Hematopoietic multipotent progenitor cell treated with erythropoietin and hydrocortisone succinate and interleukin-3 and kit ligand, for 15 days (in vitro differentiated cells): ENCODE results near the gene LARP1.
A peak's percentile ranks its signal among the peaks of the same experiment; 100 is the strongest.
"Not testable (repeated sequence)": the region's sequence is repeated elsewhere in the genome, so short reads cannot be mapped to it uniquely, and the experiment has no call there.

Source experiments
- DNase-seq: peaks from one replicate; pipeline ENCODE4 v3.0.0-alpha.2; 2015; ENCODE audit warnings: low spot score

Gene LARP1

GRCh38 chr5:154735362-154735761 lies 19.8 kb upstream of the LARP1 start:
- DNase-seq = not testable (repeated sequence)

- not testable (repeated sequence) for DNase-seq
Observed at GRCh38 chr5:154736372-154736771, 18.8 kb upstream of the LARP1 start.

- no peak for DNase-seq
Observed at GRCh38 chr5:154737667-154738320, 17.4 kb upstream of the LARP1 start.

- DNase-seq = no peak
Observed at GRCh38 chr5:154740483-154740882, 14.7 kb upstream of the LARP1 start.

GRCh38 chr5:154740957-154741356 lies 14.2 kb upstream of the LARP1 start:
- no peak for DNase-seq

GRCh38 chr5:154741415-154741814 lies 13.8 kb upstream of the LARP1 start:
- no peak for DNase-seq

- no peak for DNase-seq
Observed at GRCh38 chr5:154743812-154744211, 11.4 kb upstream of the LARP1 start.

- no peak for DNase-seq
Observed at GRCh38 chr5:154745349-154745748, 9.8 kb upstream of the LARP1 start.

DNA sequence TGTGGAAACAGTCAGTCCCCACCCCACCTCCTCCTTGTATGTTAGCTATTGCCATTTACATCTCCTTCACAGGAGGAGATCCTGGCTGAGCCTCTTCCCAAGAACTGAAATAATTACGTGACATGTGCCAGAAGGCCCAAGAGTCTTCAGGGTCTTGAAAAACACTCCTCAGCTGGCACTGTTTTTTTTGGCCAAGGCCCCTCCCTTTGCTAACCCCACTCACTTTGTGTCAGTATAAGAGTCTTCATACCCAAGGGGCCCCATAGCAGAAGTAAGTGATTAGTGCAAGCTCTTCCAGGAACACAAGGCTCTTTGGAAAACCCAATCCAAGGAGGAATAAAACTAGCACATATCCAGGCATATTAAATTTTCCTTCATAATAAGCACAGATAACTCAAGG lies 5.7 kb upstream of the LARP1 start:
- no peak for DNase-seq

DNA sequence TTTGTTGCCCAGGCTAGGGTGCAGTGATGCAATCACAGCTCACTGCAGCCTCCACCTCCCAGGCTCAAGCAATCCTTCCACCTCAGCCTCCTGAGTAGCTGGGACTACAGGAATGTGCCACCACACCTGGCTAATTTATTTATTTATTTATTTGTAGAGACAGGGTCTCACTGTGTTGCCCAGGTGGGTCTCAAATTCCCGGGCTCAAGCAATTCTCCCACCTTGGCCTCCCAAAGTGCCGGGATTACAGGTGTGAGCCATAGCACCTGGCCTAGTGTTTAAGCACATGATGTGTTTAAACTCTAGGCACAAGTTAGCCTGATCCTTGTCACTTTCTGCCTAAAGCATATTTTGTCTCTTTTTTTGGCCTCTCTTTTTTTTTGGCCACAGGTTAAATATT lies 4.5 kb upstream of the LARP1 start:
- DNase-seq = not testable (repeated sequence)

DNA sequence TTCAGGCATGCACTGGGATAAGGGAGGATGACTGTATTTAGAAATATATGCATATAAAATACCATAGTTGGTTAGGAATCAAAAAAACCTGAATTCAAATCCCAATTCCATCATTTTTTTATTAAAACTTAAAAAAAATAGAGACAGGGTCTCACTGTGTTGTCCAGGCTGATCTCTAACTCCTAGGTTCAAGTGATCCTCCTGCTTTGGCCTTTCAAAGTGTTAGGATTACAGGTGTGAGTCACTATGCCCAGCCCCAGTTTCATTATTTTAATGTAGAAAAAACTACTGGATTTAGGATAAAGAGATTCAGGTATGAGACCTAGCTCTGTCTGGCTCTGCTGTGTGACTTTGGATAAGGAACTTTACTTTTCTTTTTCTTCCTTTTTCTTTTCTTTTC lies 3.3 kb upstream of the LARP1 start:
- DNase-seq = no peak

GRCh38 chr5:154753792-154754191 lies 1.4 kb upstream of the LARP1 start:
- DNase-seq = no peak

DNA sequence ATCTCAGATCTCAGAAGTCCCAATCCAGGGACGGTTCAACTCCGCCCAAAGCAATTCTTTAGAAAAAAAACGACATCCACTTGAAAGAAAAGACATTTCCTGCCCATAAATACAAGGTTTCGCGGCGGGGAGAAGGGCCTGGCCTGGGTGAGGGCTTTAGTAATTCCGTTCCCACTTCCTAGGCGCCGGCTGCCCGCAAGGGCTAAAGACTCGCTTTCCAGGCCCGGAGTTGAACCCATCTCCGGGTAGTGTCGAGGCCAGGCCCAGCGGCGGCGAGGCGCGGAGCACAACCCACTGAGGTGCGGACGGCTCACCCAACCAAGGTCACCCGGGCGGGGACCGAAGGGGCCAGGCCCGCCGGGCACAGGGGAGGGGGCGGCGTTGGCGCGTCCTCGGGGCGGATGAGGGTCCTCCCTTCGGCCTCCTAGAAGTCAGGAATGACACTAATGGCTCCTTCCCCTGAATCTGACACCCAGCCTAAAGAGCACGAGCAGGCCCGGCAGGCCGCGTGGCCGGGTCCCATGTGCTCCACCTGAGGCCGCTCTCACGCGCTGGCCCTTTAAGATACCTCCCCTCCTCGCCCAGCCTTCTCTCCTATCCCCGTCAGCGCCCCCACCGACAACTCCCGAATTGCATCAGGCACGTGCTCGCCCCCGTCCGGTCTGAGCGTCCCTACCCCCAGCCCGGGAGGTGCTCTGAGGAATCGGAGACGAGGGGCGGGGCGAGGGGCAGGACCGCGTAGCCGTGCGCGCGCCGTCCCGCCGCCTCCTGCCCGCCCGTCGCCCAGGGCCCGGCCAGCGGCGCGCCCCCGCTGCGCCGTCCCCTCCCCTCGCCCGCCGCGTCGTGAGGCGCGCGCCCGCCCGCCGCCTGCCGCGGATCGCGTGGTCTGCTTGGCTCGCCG lies 467 bp upstream of the LARP1 start:
- peak; percentile 98 for DNase-seq

DNA sequence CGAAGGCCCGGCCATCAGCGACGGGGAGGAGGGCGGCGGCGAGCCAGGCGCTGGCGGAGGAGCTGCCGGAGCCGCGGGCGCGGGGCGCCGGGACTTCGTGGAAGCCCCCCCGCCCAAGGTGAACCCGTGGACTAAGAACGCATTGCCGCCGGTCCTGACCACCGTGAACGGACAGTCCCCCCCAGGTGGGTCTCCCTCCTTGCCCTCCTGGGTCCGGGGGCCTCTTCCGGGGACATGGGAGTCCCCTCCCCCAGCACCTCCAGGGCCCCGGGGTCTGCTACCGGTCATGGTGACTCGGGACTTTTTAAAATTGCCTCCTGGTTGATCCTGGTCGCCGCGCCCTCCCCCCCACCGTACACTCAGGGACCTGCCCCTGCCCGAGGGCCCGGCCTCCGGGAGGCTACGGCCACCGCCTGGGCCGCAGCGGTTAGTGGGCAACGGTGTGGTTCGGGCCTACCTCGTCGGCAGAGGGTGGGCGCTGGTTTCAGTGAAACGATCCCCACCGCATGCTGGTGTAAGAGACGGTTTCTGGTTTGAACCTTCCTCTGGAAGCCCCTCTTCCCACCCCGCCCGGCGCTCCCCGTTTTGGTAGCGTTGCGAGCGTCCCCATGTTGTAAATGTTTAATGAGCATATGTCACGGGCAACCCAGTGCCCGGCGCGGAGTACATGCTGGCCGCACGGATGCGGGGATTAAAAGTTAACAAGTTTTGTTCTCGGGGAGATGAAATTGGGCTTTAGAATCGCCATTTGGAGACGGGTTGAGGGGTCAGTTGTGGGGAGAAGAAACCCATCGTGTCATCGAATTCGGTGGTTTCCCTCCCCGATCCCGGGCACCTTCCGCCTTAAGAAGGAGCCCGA lies 1.1 kb downstream of the LARP1 start:
- peak; percentile 53 for DNase-seq

- peak; percentile 70 for DNase-seq
Observed at GRCh38 chr5:154756868-154757813, 2.0 kb downstream of the LARP1 start.

DNA sequence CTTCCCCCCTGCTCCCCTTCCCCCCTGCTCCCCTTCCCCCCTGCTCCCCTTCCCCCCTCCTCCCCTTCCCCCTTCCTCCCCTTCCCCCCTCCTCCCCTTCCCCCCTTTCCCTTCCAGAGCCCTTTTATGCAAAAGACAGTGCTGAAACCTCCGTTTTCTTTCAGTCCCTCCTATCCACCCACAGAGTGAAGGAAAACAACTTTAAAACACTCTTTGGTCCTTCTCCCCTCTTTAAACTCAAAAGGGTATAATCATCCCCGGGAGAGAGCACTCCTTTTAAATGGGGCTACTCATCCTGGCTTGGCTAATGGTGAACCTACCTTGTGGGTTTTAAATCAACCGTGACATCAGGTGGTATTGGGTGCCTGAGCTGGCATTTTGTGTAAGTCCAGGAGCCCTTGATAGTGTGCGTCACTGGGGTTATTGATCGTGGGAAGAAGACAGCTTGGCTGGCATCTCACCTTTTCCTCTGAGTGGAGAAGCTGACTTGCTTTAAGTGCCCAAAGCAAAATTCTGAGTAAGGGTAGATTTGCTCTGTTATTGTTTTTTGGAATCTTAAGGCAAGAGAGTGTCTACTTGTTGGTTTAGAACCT lies 2.7 kb downstream of the LARP1 start:
- peak; percentile 60 for DNase-seq

- no peak for DNase-seq
Observed at GRCh38 chr5:154758493-154758892, 3.3 kb downstream of the LARP1 start.

GRCh38 chr5:154758977-154759376 lies 3.8 kb downstream of the LARP1 start:
- no peak for DNase-seq

- not testable (repeated sequence) for DNase-seq
Observed at GRCh38 chr5:154759868-154760267, 4.7 kb downstream of the LARP1 start.

GRCh38 chr5:154761046-154761736 lies 6.0 kb downstream of the LARP1 start:
- DNase-seq = no peak
